WI38 (cell line): ENCODE data around the gene PTGS2.

Source experiments
- H3K4me3 ChIP-seq: 2 replicates; pipeline ENCODE4 v1.5.1; 2011; ENCODE audit warnings: low read depth, mild to moderate bottlenecking, control low read depth, low read length
- TF ChIP-seq, protein P1 (sequence below): IDR thresholded peaks from 2 replicates; pipeline ENCODE4 v1.5.1; 2012; ENCODE audit warnings: low read depth, mild to moderate bottlenecking, control low read depth, low read length

The PTGS2 gene

DNA sequence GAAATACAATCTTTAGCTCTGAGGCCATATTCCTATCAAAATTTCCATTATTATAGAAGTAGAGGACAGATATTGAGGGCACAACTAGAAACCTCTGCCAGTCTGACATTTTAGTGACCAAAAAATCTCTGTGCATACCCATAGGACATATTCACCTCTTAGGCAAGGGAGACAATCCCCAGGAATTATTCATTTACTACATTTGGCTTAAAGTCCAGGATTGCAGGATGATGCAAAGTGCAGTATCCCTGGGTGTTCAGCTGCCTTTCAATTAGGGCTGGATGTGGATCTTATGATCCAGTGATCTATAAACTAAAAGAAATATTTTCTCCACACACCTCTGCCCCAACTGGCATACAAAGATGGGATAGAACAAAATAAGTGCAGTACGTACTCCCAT lies 50.9 kb downstream of the PTGS2 start:
- no peak overlapping the region for H3K4me3 ChIP-seq
- TF ChIP-seq, protein P1, sequence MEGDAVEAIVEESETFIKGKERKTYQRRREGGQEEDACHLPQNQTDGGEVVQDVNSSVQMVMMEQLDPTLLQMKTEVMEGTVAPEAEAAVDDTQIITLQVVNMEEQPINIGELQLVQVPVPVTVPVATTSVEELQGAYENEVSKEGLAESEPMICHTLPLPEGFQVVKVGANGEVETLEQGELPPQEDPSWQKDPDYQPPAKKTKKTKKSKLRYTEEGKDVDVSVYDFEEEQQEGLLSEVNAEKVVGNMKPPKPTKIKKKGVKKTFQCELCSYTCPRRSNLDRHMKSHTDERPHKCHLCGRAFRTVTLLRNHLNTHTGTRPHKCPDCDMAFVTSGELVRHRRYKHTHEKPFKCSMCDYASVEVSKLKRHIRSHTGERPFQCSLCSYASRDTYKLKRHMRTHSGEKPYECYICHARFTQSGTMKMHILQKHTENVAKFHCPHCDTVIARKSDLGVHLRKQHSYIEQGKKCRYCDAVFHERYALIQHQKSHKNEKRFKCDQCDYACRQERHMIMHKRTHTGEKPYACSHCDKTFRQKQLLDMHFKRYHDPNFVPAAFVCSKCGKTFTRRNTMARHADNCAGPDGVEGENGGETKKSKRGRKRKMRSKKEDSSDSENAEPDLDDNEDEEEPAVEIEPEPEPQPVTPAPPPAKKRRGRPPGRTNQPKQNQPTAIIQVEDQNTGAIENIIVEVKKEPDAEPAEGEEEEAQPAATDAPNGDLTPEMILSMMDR = no peak

DNA sequence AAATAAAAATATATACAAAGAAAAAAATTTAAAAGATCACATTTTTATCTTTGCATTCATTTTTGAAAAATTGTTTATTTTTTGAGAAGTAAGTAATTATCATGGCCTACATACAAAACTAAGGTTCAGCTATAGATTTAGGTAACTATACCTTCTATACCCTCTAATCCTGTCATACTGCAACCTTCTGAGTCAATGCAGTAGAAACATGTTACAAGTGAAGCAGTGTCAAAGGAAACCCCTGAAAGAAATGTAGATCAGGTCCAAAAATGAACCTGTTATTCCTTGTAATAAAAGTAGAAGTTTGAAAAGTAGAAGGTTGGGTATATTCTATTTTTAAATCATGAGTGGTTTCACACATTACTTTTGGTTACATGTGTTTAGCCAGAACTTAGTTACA lies 51.3 kb downstream of the PTGS2 start:
- no peak overlapping the region for H3K4me3 ChIP-seq

DNA sequence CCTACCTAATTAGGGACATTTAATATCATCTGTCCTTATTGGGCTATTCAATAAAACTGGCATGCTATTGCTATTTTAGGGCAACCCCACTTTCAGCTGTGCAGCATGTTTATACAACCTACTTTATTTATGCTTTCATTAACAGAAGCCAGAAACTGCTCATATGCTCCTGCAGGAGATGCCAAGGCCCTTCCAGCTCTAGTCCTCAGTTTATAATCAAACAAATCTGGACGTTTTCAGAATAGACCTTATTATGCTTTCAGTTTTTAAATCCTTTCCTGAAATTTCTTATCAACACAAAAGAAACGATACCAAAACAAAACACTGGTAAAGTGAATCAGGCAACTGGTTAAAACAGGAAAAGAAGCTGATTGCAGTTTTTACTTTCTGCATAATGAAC lies 53.2 kb downstream of the PTGS2 start:
- no peak overlapping the region for H3K4me3 ChIP-seq

More for the DNA sequence above, 51.3 kb downstream of the PTGS2 start:
- TF ChIP-seq, protein P1 = no peak

DNA sequence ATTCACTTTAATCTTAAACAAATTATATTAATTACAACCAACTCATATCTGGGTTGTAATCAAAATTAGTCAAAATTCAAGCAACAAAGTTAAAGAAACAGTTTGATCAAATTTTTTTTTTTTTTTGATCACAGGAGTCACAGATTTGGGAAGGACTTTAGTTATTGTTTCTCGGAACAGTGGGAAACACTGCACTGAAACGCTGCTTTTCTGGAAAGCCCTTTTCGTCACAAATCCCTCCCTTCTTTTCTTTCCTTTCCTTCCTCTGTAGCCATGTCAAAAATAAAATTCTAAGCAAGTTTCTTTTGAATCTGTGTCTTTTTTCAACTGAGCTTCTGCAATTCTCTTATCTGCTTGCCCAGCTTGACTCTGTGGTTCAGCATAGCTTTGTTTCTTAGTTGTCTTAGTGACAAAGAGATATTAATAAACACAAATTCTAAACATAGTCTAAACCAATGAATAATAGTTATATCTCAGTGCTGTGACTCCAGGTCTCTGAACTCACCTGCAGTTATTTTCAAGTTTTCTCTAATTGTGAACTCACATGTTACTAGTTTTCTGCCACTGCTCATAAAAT lies 53.8 kb downstream of the PTGS2 start:
- TF ChIP-seq, protein P1 = no peak

More for the DNA sequence above, 53.2 kb downstream of the PTGS2 start:
- TF ChIP-seq, protein P1 = no peak

DNA sequence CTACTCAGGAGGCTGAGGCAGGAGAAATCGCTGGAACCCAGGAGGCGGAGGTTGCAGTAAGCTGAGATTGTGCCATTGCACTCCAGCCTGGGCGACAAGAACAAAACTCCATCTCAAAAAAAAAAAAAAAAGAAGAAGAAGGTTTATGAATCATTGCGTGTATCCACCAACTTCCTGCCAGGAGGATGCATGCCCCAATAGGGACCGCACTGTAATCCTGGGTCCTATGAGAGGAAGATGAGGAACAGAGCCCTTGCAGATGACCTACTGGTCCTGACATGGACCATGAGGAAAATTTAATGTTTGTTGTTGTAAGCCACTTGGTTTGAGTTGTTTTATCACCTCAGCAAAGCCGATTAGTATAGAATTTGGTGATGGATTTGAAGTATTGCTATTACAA lies 56.7 kb downstream of the PTGS2 start:
- H3K4me3 ChIP-seq = no peak overlapping the region
- TF ChIP-seq, protein P1 = no peak

More for the DNA sequence above, 53.8 kb downstream of the PTGS2 start:
- no peak overlapping the region for H3K4me3 ChIP-seq
